CD4-positive, alpha-beta T cell treated with Interleukin-10 for 1 hour (primary cell): ENCODE data around the gene ZBTB17.

ENCODE experiments used
- DNase-seq: peaks from one replicate; pipeline ENCODE4 v3.0.0-alpha.2; 2020

ZBTB17 gene

DNA sequence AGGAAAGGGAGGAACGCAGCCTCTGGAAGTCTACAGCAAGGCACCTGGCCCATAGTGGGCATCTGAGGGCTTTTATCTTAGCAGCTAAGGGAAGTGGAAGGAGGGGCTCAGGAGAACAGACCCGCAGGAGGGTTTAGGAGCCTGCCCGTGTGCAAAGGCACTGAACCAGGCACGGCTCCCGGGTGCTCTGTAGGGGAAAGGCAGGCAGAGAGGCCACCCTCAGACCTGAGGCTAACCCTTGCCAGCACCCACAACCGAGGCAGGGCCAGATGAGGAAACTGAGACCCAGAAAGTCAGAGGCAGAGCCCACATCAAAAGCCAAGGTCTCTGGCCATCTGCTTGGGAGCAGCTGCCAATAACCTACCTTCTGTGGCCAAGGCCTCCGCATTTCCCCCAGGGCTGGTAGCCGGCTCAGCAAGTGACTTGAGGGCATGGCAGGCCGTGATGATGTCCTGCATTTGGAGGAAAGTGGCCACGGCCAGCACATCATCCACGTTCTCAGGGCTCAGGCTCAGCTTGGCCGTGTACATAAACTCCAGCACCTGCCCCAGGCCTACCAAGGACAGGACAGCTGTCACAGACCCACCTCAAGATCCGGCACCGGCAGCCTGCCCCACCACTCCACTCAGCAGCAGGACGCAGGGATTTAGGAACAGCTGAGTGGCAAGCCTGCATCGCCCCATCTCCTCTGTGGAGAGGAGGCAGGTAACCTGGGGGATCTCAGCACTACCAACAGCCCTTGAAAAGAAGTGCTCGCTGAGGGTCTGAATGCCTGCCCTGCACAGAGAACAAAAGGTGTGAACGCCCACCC lies 29.1 kb downstream of the ZBTB17 start:
- DNase-seq: no peak

DNA sequence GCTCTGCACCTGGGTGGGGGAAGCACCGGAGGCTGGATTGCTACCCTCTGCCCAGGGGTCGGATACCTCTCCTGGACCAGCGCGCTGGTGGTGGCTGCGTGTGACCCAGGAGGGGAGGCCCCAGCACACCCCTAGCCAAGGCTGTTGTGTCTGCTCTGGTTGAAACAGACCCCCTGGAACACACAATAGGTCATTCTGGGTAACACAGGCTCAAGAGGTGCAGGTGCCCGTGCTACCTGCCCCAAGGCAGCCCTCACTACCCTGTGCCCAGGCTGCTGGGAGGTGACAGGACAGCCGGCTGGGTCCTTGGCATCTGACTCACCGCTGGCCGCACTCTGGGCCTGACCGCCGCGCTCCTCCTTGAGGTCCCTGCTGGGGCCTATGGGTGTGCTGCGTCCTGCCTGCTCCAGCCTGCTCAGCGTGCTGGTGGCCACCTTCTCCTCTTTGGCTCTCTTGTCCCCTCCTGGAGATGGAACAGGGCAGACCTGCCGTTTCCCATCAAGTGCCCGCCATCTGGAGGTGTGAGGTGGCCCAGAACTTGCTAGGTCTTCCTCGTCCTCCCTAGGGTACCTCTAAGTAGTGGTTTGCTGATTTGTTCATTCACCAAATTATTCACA lies 30.0 kb downstream of the ZBTB17 start:
- DNase-seq: no peak

DNA sequence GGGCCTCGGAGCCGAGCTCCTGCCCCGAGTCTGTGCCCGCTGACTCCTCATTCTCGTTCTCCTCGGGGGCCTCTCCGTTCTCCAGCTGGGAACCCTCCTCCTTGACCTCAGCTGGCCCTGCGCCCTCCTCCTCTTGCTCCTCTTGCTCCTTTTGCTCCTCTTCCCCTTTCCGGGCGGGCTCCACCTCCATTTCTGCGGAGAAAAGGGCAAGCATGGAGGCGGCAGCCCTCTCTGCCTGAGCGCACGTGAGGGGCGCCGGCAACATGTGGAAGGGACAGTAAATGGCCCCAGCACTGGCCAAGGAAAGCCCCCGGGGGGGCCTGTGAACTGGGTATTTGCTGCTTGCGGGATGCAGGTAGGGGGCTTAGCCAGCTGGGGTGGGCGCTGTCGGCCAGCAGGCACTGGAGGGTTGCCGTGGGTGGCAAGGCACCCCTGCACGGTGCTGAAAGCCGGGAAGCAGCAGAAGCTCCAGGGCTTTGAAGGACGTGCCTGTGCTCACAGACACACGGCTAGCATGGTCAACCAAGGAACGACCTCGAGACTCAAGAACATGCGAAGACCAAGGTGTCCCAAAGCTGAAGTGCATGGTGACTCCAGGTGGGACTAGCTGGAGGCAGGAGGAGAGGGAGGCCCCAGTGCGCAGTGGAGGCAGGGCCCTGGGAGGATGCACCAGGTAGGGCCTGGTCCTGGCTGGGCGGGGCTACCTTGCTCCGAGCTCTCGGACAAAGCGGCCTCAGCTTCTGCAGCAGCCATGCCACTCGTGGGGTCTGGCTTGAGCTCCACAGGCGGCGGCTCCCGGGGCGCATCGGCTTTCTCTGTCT lies 30.7 kb downstream of the ZBTB17 start:
- no peak for DNase-seq

DNA sequence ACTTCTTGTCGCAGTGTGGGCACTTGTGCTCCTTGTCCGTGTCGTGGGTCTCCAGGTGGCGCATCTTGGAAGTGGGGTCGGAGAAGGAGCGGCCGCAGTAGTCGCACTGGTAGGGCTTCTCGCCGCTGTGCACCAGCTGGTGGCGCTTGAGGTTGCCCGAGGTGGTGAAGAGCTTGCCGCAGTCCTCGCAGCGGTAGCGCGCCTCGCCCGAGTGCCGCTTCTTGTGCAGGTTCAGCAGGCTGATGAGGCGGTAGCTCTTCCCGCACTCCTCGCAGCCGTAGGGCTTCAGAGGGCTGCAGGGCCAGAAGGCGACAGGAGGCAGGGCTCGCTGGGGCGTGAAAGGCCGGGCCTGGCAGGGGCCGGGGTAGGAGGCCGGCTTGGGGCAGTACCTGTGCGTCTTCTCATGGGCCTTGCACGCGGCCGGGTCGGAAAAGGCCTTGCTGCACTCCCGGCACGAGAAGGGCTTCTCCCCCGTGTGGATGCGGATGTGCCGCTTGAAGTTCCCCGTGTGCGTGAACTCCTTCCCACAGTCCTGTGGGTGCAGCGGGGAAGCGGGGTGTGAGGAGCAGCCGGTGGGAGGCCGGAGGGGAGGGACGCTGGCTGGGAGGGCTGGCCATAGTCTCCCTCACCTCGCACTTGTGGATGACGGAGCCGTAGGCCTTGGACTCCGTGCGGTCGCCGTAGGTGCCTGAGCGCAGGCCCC lies 31.4 kb downstream of the ZBTB17 start:
- DNase-seq: no peak

DNA sequence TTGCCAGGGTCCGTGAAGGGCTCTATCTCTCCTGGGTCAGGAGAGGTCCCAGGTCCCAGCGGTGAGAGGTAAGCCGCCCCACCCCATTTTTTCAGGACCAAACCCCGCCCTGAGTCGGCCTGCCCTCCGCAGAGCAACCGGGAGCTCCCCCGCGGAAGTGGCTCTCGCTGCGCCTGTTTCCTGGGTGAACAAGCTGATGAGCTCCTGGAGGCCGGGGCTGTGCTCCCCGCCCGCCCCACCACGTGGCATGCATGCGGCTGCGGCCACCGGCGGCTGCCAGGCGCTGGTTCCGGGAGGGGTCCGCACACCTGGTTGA lies 32.0 kb downstream of the ZBTB17 start:
- no peak for DNase-seq

DNA sequence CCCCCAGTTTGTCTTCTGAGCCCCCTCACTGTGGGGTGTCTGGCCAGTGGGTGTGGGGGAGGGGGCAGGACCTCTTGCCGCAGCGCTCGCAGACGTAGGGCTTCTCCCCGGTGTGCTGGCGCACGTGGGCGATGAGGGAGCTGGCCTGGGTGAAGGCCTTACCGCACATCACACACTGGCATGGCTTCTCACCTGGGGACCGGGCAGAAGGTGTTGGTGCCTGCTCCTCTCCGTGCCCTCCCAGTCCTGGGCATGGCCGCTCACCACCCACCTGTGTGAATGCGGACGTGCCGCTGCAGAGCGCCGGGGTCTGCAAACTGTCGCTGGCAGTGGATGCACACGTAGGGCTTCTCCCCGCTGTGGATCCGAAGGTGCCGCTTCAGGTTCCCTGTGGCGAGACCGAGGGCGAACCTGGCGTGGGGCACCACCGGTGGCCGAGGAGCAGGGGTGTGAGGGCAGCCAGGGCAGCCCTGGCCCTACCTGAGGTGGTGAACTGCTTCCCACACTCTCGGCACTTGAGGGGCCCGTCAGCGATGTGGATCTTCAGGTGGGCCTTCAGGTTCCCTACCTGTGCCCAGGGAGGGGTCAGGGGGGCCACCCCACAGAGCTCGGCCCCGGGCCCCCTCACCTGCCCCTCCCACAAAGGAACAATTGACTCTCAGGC lies 32.4 kb downstream of the ZBTB17 start:
- DNase-seq: no peak

DNA sequence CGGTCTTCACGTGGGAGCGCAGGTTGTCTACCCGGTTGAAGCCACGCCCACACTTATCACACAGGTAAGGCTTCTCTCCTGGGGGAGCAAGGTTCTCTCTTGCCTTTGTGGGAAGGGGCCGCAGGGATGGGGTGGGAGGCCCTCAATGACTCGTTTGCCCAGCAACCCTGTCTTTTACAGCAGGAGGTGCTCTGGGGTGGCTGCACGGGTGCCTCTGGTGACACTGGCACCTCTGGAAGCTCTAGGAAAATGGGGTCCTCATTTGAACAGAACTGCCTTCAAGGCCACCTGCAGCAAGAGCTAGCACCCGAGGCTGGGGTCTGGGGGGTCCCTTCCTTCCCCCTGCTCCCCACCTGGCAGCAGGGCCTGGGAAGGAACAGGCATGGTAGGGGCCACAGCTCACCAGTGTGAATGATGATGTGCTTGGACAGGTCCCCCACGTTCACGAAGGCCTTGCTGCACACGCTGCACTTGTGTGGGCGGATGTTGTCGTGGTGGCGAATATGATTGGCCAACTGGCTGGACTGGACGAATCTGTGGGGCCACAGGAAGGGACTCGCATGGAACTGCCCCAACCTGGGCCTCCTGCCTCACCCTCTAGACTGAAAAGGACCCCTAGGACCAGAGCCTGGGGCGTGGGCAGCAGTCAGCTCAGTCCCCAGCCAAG lies 33.1 kb downstream of the ZBTB17 start:
- DNase-seq: no peak

DNA sequence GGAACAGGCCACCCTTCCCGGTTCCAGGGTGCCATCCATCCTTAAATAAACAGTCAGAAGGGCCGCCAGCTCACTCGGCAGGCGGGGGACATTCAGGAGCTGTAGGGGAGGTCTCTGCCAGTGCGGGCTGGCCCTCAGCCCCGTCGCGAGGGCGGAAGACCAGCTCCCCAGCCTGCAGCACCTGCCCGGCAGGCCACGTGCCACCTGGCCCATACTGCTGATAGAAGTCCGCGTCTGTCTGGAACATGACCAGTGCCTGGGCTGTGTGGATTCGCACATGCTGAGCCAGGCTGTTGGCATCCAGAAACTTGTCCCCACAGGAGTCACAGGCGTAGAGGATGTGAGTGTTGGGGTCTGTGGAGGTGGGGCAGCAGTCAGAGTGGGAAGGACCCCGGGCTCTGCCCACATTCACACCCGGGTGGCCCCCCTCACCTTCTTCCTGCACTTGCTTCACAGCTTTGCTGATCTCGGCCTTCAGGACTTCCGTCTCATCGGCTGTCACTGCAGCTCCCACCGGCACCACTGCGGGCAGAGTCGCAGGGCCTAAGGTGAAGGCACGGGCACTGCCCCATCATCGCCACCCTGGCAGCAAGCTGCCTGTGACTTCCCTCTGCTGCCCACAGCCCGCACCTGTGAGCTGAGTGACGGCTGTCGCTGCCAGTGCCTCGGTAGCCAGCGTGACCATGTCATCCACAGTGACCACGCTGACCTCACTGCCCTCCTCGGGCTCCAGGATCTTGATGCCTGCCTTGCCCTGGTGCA lies 33.8 kb downstream of the ZBTB17 start:
- DNase-seq: no peak

DNA sequence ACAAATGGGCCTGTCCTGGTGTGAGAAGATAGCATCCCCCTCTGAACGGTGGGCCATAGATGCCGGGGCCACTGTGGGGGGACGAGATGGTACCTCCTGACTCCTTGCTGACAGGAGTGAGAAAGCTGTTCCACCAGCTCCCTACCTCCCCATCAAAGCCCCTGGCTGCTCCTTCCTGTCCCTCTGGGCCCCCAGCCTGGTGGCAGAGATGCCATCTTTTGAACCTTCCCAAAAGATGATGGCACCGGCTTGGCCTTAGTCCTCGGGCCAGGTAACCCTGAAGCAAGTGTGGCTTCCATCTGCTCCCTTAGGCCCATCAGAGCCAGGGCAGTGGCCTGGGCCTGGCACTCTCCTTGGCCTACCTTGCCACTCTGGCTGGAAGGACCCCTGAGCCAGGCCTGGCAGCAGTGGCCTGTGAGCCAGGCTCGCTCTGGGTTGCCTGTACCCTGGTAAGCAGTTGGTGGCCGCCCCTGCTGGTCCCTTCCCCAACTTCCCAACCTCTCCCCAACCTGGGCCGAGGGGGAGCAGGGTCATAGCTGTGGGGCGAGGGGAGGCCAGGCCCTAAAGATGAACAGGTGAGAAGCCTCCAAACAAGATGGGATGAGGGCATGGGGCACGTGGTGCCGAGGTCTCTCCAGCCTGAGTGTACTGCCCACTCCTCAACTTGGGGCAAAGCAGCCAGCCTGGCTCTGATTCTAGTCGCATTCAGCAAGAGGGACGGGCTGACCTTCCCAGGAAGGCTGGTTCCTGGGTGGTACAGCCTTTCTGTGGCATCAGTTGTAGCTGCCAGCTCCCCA lies 34.7 kb downstream of the ZBTB17 start:
- DNase-seq: no peak

DNA sequence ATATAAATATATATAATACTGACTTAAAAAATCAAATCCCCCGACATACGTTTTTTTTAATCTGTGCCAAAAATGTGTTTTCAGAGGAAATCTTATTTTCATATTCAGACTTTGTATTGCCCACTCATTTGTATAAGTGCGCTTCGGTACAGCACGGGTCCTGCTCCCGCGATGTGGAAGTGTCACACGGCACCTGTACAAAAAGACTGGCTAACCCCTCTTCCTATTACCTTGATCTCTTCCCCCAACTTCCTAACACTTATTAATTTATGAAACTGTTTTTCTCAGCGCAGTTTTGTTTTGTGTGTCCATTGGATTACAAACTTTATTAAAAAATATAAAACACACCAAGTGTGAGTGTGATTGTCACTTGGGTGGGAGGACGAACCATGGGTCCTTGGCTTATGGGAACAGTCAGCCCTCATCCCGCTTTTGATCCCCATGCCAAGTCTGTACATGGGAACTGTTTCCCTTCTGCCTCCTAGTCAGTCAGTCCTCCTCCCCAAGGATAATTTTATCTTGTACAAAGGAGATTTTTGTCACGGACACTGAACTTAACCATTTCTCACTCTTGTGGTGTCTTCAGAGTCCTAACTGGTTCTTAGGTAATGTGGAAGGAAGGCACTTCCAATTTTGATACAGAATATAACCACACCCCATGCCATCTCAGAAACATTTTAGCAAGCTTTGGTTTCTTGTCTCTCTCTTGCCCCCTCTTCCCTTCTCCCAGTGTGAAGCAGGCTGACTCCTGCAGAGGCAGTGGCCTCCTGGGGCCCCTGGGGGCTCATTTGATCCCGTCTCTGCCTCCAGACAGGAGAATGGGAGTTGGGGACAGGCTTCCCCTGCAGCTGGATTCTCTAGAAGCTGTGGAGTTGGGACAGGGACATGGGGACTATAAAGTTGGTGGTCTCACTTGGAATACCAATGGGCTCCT lies 35.5 kb downstream of the ZBTB17 start:
- no peak for DNase-seq

DNA sequence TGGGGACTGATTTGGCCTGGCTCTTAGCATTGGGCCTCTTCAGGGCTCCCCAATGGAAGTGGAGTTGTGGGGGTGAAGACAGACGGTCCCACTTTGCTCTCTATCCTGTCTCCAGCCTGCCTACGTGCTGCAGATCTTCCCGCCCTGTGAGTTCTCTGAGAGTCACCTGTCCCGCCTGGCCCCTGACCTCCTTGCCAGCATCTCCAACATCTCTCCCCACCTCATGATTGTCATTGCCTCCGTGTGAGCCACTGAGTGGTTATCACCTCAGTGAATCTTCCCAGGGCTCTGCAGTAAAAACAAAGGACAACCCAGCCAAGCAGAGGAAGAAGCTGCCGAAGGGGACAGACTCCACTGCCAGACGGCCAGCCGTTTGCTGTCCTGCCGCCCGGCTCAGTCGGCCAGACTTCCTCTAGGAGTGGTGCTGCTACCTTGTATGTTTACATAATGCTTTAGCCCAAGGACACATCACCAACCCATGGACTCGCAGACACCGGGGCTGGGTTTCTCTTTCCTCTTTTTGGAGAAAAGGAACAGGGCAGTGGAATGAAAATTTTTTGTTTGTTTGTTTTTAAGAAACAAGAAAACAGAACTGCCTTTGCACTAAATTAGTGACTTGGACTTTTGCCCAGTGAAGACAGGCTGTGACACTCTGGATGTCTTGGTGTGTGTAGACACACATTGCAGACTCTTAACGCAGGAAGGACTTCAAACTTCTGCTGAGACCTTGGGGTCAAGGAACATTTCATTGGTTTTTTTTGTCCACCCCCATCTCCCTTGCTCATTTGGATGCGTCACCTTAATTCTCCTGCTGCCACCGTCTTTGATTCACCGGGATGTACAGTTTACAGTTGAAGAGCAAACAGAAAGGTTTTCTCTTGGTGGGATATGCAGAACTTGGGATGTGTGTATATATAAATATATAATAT lies 36.5 kb downstream of the ZBTB17 start:
- DNase-seq: no peak

DNA sequence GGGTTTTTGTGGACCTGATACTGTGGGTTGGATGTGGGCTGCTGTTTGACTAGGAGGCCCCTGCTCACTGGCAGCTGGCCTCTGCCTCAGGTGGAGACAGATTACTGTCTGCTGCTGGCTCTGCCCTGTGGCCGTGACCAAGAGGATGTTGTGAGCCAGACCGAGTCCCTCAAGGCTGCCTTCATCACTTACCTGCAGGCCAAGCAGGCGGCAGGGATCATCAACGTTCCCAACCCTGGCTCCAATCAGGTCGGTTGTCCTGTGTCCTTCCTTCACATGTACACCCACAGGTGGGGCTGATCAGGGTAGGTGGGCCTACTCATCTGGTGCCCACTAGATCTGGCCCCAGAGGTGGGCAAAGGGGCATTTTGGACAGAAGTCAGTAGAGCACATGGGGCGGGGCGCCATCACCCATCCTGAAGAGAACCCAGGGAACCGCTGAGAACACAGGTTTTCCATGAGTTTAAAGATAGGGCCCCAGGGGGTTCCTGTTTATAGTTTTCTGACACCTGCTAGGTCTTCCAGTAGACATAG lies 37.2 kb downstream of the ZBTB17 start:
- no peak for DNase-seq

DNA sequence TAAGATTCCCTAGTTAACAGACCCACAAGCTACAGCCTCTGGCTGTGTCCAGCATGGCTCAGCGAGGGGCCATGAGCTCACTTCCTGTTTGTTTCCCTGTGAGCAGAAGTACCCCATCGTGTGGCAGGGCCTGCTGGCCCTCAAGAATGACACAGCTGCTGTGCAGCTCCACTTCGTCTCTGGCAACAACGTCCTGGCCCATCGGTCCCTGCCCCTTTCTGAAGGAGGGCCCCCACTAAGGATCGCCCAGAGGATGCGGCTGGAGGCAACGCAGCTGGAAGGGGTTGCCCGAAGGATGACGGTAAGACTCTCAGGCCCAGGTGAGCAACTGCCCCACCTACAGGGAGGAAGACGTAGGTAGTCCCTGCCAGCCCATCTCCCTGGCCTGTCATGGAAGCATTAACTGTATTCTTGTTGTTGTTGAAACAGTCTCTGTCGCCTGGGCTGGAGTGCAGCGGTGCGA lies 38.2 kb downstream of the ZBTB17 start:
- no peak for DNase-seq

DNA sequence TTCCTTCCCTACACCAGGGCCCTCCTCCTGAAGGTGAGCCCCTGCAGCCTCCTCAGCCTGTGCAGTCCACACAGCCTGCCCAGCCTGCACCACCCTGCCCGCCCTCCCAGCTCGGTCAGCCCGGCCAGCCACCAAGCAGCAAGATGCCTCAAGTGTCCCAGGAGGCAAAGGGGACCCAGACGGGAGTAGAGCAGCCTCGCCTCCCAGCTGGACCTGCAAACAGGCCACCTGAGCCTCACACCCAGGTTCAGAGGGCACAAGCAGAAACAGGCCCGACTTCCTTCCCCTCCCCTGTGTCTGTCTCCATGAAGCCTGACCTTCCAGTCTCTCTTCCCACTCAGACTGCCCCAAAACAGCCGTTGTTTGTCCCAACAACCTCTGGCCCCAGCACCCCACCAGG lies 38.8 kb downstream of the ZBTB17 start:
- no peak for DNase-seq

DNA sequence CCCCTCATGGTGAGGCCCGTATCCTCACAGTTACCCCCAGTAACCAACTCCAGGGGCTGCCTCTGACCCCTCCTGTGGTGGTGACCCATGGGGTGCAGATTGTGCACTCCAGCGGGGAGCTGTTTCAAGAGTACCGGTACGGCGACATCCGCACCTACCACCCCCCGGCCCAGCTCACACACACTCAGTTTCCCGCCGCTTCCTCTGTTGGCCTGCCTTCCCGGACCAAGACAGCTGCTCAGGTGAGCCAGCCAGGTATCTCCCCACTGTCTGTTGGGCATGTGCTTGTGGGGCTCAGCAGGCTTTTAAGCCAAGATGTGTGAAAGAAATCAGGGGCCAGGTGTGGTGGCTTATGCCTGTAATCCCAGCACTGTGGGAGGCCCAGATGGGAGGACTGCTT lies 39.9 kb downstream of the ZBTB17 start:
- no peak for DNase-seq

DNA sequence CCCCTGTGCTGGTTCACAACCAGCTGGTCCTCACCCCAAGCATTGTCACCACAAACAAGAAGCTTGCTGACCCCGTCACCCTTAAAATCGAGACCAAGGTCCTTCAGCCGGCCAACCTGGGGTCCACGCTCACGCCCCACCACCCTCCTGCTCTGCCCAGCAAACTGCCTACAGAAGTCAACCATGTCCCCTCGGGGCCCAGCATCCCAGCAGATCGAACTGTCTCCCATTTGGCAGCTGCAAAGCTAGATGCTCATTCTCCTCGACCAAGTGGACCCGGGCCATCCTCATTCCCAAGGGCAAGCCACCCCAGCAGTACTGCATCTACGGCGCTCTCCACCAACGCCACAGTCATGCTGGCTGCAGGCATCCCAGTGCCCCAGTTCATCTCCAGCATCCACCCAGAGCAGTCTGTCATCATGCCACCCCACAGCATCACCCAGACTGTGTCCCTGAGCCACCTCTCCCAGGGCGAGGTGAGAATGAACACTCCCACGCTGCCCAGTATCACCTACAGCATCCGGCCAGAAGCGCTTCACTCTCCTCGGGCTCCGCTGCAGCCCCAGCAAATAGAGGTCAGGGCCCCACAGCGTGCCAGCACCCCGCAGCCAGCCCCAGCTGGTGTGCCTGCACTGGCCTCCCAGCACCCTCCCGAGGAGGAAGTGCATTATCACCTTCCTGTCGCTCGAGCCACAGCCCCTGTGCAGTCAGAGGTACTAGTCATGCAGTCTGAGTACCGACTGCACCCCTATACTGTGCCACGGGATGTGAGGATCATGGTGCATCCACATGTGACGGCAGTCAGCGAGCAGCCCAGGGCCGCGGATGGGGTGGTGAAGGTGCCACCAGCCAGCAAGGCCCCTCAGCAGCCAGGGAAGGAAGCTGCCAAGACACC lies 40.6 kb downstream of the ZBTB17 start:
- DNase-seq: no peak
